HK-2 (cell line): ENCODE measurements around the gene GNG13.
"Not testable (repeated sequence)": the region's sequence is repeated elsewhere in the genome, so short reads cannot be mapped to it uniquely, and the experiment has no call there.

Source experiments
- DNase-seq: peaks from one replicate; pipeline ENCODE4 v3.0.0-alpha.2; 2018; ENCODE audit not compliant: unreplicated experiment

Gene GNG13

GRCh38 chr16:799948-800833 is at the start of gene GNG13:
Gene GNG13 (minus strand): TSS chr16:800734. CDS start chr16:799077, 1,657 bp downstream.
- no peak for DNase-seq

GRCh38 chr16:848510-849253 is 48.1 kb upstream of the GNG13 start:
- DNase-seq = no peak

- no peak for DNase-seq
Measured at GRCh38 chr16:847681-848445, 47.3 kb upstream of the GNG13 start.

DNA sequence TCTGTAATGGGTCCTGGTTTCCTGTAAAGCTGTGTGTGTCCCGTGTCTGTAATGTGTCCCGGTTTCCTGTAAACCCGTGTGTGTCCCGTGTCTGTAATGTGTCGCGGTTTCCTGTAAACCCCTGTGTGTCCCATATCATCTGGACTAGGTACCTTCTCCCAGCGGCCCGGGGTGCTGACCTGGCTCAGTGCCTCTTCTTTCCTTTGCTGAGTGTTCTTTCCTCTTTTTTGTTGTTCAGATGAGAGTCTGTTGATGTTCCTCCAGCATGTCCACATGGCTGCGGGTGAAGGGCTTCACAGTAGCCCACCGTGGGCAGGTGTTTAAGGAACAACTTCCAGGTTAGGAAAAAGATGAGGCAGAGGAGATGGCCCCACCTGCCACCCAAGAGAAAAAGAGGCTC is 46.6 kb upstream of the GNG13 start:
- no peak for DNase-seq

DNA sequence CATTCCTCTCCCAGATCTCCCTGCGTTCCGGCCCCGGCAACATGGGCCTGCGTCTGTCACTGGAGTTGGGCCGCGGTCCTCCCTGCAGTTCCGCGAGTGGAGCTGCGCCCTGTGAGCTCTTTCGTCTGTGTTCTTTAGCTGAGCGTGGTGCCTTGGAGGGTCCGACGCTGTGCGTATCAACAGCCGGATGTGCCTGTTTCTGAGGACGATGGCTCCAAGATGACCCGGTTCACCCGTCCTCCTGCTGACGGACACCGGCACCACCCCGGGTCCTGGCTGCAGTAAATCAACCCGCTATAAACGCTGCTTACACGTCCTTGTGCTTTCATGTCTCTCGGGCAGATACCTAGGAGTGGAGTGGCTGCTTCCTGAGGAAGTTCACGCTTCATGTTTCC is 44.8 kb upstream of the GNG13 start:
- DNase-seq = no peak

DNA sequence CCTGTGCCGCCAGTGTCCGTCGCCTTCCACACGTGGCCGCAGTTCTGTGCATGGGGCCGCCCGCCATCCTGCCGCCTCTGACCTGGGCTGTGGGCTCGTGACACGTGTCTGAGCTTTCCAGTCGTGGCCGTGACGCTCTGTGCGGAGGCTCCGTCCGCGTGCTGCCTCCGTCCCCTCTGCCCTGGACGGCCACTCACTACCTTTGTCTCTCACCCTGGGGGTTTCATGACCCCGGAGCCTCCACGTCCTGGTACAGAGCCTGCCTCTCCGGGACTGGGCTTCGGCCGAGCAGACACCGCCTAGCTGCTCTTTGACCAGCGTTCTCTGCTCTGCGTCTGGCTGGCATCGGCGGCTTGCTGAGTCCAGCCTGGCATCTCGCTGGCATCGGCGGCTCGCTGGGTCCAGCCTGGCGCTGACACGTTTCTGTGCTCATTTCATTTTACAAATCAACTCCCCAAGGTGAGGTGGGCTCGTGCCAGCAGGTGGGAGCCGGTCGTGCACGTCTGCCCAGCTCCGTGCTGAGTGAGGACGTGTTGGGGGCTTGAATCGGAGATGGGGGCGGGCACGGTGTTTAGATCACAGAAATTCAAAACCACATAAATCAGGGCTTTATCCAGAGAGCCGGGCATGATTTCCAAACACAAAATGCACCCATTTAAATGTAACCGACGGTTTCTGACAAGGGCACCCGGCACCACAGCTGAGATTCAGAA is 44.3 kb upstream of the GNG13 start:
- DNase-seq = no peak

GRCh38 chr16:843771-844170 is 43.2 kb upstream of the GNG13 start:
- DNase-seq = no peak

GRCh38 chr16:842711-843560 is 42.4 kb upstream of the GNG13 start:
- no peak for DNase-seq

GRCh38 chr16:842061-842476 is 41.5 kb upstream of the GNG13 start:
- DNase-seq = no peak

DNA sequence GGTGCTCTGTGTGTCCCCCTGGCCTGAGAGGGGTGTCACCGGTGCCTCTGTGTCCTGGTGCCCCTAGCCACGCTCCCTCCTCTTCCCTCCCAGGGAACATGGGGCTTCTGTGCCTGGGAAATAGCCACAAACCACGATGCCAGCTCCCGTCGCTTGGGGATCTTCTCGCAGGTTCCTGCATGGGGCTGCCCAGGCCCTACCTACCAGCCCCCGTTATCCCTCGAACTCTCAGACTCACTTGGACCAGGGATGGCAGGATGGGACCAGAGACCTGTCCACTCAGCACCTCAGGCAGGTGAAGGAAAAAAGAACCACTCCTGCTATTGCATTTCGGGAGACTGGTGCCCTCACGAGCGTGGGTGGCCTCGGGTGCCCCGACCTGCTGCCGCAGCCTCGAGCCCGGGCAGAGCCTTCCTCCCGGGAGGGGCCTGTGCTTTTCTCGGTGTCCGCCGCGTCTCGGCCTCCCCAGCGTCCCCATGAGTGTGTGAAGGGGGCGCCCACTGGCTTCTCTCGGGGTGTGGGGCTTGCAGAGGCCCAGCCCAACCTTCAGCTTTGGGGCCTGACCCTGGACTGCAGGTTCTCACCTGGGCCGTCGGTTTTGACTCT is 41.0 kb upstream of the GNG13 start:
- no peak for DNase-seq

- DNase-seq = no peak
Measured at GRCh38 chr16:840561-841454, 40.3 kb upstream of the GNG13 start.

DNA sequence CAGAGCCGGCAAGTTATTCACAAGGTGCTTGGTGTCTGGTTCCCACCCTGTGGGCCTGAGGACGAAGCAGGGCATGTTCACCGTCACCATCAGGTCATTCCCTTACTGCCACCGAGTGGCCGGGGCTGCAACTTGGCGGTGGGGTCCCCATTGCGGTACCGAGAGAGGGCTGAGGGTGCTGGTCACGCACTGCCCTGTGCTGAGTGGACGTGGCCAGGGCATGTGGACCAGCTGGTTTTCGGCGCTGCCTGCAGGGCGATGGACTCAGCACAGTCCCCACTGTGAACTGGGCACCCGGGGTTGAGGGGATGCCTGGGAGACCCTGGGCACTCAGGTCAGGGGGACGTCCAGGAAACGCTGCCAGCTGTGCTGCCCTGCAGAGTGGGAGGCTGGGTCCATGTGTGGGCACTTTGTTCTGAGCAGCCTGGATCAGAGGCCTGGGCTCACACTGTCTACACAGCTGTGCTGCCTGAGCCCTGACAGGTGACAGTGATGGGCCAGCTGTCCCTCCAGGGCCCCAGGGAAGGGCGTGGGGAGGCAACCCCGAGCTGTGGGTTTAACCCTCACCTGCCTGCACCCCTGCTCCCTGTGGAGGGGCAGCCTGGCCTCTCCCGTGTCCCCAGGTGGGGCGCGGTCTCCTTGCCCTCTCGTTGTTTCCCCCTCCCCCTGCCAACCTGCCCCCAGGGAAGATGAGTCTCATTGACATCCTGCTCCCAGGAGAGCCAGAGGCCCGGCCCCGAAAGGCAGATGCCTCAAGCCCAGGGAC is 39.3 kb upstream of the GNG13 start:
- no peak for DNase-seq

GRCh38 chr16:838741-839140 is 38.2 kb upstream of the GNG13 start:
- DNase-seq = no peak

- DNase-seq = not testable (repeated sequence)
Measured at GRCh38 chr16:836822-837221, 36.3 kb upstream of the GNG13 start.

- no peak for DNase-seq
Measured at GRCh38 chr16:836221-836620, 35.7 kb upstream of the GNG13 start.

GRCh38 chr16:835373-835772 is 34.8 kb upstream of the GNG13 start:
- DNase-seq = no peak

DNA sequence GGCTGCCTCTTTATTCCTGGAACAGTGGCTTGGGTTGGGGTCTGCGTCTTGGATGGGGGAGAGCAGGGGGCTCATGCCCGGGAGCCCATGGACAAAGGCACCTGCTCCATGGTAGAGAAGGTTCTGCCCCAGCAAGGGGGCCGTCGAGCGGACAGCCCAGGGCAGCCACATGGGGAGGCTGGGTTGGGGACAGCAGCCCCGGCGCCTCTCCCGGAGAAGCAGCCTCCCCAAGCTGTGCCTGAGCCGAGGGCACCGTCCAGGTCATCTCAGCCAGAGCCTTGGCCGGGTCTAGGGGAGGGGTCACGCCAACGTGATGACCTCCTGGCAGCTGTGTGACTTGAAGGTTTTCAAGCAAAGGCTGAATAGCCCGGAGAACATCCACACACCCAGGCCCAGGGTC is 32.9 kb upstream of the GNG13 start:
- no peak for DNase-seq

DNA sequence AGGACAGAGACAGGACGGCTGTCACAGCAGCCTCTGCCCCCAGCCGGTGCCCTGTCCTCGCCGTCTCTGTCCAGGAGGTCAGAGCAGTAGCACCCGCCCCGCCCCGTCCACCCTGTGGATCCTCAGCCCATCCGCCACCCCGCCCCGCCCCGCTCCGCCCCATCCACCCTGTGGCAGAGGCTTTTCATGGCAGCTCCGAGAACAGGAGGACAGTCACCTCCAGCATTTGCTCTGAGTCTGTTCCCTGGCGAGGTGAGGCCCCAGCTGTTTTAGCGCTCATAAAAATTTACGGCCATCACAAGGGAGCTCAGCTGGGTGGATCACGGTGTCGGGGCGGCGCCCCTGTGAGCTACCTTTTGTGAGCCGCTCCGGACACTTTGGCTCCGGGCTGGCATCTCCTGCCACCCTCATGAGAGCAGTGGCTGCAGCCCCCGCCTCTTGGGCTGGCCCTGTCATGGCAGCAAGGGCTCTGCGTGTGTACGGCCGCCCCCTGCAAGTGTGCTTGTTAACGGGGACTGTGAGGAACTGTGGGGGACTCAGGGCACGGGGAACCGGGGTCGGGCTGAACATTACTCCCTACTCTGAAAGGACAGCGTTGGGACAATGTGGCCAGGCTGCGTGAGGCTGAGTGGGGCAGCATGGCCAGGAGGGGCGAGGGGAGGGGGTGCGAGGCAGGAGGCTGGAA is 32.3 kb upstream of the GNG13 start:
- no peak for DNase-seq
